CD1c-positive myeloid dendritic cell (primary cell): ENCODE data around the gene LARGE1.
"Not testable (repeated sequence)": the region's sequence is repeated elsewhere in the genome, so short reads cannot be mapped to it uniquely, and the experiment has no call there.

Source experiments
- DNase-seq: peaks from one replicate; pipeline ENCODE4 v3.0.0-alpha.2; 2016; ENCODE audit errors: extremely low spot score

The LARGE1 gene

DNA sequence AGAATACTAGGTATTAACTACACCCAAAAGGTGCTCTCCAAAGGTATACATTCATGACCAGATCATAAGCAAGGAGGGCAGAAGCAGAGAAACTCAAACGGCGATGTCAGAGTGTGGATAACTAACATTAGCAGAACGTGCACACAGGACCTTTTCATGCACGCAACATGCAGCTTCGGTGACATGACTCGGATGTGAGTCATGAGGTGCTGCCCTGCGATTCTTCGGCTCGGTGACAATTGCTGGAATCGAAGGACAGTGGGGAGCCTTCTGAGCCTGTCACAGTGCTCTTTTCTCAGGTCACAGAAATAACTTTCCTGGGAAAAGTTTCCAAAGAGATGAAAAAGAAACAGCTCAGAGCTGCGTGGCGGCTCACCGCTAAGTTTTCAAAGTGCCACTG, 443.6 kb downstream of the LARGE1 start:
- DNase-seq = no peak

GRCh38 chr22:33476206-33476605, 444.1 kb downstream of the LARGE1 start:
- DNase-seq = no peak

GRCh38 chr22:33474587-33474986, 445.7 kb downstream of the LARGE1 start:
- no peak for DNase-seq

DNA sequence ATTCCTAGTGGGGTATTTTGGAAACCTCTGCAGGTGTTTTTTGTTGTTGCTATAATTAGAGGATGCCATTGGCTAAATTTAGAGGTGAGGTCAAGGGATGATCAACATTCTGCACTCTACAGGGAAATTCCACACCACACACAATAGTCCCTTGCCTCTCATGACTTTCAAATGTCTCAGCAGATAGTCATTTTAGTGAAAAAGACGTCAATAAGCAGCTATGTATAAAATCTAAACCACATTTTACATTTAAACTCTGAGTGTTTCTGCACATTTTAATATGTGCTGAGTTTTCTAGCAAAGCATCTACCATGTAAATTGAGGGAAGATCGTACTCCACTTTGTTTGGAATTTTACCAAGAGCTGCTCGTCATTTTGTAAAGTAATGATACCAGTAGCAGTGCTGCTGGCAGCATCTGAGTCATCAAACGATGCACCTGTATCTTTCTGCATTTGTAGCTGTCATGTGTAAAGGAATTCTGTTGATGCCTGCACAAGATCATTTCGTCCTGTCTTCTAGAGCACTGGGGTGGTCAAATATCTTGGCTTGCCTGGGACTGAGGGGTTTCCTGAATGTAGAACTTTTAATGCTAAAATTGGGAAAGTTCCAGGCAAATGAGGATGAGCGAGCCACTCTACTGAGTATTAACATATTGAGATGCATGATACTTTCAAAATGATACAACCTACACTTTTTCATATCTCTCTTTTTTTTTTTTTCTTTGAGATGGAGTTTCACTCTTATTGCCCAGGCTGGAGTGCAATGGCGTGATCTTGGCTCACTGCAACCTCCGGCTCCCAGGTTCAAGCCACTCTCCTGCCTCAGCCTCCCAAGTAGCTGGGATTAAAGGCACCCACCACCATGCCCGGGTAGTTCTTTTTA, 447.6 kb downstream of the LARGE1 start:
- DNase-seq = no peak

DNA sequence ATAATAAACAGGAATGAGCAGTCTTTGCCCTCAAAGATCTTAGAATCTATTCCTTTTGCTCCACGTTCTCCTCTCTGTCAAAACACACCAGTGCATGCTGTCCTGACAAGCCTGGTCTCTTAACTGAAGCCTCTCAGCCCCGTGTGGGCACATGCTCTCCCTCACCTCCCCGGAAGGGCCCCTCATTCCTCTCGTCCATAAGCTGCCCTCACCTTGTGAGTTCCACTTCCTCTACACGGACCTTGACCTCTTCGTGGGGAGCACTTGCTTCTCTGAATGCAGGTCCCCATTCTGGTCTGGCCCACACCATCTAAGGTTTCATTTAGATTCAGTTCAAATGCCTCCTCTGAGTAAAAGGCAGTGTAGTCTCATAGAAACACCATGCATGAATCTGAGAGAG, 449.8 kb downstream of the LARGE1 start:
- DNase-seq = no peak

- no peak for DNase-seq
Observed at GRCh38 chr22:33467620-33468095, 452.6 kb downstream of the LARGE1 start.

GRCh38 chr22:33467080-33467479, 453.2 kb downstream of the LARGE1 start:
- DNase-seq = no peak

DNA sequence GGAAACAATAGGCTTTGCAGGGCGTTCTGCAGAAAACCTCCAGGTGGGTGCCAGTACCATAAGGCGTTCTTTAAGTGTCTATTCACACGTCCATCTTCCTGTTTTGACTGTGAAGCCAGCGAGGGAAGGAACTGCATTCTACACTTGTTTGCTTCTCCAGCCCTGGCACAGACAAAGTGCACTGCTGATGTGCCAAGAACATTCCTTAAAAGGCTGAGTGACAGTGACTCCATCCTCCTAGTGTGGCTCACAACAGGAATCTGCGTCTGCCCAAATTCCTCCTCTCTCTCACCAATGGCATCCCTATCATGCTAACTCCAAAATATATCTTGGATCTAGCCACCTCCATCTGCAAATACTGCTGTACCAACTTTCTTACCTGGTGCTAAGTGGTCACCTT, 454.7 kb downstream of the LARGE1 start:
- no peak for DNase-seq

DNA sequence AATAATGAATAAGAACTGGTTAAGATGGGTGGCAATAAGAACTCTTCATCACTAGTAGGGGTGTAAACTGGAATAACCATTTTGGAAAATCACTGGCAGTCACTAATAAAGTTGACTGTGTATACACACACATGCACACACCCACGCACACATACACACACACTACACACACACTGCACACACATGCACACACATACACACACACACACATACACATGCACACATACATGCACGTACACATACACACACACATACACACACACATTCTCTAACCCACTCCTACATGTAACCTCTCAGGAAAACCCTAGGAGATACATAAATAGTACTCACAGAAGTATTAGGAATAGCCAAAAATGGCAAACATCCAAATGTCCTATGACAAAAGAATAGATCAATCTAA, 455.6 kb downstream of the LARGE1 start:
- no peak for DNase-seq

GRCh38 chr22:33461698-33462434, 458.4 kb downstream of the LARGE1 start:
- no peak for DNase-seq

DNA sequence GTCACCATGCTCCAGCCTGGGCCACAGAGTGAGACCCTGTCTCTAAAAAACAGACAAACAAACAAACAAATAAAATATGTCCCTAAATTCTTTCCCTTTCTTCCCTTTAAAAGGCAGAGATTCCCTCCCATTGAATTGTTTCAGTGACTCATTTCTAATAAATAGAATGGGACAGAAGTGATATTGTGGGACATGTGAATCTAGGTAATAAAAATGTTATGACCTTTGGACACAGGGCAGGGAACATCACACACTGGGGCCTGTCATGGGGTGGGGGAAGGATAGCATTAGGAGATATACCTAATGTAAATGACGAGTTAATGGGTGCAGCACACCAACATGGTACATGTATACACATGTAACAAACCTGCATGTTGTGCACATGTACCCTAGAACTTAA, 459.0 kb downstream of the LARGE1 start:
- DNase-seq = not testable (repeated sequence)

DNA sequence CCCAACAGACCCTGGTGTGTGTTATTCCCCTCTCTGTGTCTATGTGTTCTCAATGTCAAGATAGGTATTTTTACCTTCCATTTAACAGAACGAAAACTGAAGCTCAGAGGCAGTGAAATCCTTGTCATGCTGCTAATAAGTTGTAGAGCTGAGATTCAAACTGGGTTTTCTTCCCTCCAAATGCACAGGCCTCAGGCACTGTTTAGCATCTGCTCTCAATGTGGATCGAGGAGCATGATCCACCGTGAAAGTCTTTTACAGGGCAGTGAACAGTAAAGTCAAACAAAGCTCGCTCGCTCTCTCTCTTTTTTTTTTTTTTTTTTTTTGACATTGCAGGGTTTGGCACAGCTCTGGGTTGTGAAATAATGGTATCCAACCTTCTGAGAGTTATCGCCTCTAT, 461.1 kb downstream of the LARGE1 start:
- no peak for DNase-seq

- no peak for DNase-seq
Observed at GRCh38 chr22:33456511-33456910, 463.8 kb downstream of the LARGE1 start.

- DNase-seq = no peak
Observed at GRCh38 chr22:33455036-33455435, 465.2 kb downstream of the LARGE1 start.

GRCh38 chr22:33451866-33452469, 468.3 kb downstream of the LARGE1 start:
- no peak for DNase-seq

GRCh38 chr22:33450756-33451155, 469.5 kb downstream of the LARGE1 start:
- no peak for DNase-seq

DNA sequence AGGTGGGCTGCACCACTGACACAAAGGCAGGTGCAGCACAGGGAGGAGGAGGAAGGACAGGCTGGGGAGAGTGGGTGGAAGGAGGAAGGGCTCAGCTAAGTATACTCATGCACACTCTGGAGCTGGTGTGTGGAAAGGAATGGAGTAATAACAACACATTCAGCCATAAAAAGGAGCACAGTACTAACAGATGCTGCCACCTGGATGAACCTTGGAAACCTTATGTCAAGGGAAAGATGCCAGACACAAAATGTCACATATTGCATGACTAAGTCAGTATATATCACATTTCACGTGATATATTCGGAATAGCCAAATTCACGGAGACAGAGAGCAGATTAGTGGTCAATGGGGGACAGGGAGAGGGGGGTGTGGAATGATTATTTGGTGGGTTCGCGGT, 472.5 kb downstream of the LARGE1 start:
- DNase-seq = no peak

GRCh38 chr22:33443683-33444082, 476.6 kb downstream of the LARGE1 start:
- no peak for DNase-seq

- DNase-seq = no peak
Observed at GRCh38 chr22:33440756-33441155, 479.5 kb downstream of the LARGE1 start.

- no peak for DNase-seq
Observed at GRCh38 chr22:33438273-33438672, 482.0 kb downstream of the LARGE1 start.

DNA sequence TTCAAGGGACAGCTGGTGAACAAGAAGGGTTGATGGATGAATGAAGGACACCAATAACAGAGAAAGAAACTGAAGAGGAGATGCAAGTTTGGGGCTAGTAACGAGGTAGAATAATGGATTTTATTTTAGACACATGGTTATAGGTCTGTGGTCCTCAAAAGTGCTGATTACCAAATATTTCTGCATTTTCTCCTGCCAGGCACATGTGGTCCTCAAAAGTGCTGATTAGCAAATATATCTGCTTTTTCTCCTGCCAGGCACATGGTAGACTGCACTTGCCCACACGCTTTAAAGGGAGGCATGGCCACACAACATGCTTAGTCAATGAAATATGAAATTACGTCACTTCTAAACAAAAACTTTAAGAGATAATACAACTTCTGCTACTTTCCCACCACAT, 489.0 kb downstream of the LARGE1 start:
- DNase-seq = no peak

DNA sequence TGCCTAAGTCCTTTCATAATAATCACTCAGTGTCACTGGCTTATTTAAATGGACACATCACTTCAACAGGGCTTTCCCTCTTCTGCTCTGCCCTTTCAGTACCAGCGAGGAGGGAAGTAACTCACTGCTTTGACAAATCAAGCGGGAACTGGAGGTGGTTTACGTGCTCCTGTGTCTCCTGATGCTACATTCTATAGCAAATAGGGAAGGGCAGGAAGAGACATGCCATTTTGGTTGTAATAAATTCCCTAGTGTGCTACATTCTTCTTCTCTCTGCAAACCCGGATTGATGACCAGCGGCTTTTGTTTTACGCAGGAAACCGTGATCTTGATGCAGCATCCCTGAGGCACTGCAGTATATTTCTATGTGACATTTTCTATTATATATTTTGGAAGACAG, 491.0 kb downstream of the LARGE1 start:
- no peak for DNase-seq

DNA sequence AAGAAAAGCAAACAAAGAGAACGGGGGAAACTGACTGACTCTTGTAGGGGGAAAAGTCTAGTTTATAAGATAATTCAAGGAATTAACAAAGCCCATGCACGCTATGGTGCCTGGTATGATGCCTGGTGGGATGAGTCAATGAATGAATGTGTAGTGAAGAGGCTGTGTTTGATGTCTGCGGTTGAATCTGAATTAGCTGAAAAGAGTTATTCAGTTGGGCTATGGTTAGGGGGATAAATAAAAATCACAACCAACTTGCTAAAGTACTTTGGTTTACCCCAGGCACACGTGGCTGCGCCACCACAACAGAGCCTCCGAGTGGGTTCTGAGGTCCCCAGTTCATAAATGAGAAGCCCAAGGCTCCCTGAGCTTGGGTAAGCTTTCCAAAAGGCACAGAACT, 492.8 kb downstream of the LARGE1 start:
- no peak for DNase-seq
